Measurements from ENCODE around the gene GNA15. TPM values are rescaled to one million over a fixed set of nuclear protein-coding genes. Genes with fewer than 3 reads are reported as not detected.
A peak's percentile ranks its signal among the peaks of the same experiment; 100 is the strongest.

The GNA15 gene
- total RNA-seq, 1 donor, result 0.36 TPM

DNA sequence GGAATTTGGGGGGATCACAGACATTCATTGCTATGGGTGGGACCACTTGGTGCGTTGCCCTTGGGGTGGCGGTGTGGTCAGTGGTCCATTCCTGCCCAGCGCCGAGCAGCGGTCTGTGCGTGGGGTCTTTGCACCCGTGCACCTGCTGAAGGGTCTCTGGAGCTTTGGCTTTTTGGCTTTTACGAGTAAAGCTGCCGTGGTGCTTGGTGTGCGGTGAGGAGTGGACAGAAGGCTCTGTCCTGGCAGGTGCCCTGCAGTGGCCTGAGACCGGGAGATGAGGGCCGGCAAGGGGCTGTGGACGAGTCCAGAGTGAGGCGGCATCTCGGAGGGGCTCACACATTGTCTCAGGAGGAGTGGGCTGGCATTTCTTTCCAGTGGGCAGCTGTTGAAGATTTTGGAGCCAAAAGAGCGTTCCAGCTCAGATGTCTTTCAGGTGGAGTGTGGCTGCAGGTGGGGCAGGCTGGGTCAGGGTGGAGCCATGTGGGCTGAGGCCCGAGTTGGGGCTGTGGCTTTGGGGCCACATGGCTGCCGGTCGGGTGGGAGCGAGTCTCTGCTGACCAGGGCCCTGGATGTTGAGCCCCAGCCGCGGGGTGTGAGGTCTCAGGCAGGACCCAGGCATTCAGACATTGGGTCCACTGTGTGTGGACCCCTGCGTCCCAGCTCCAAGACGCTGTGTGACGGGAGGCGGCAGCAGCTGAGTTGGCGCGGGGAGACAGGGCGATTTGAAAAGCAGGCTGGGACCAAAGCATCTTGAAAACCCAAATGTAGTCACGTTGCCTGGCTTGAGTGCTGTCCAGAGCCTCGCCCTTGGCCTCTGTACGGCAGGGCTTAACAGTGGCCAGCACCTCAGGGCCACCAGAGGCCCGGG is 30.0 kb upstream of the GNA15 start:
- no peak overlapping the region for H3K4me2 ChIP-seq (ENCODE audit: insufficient read depth, low read length)
- no peaks in the 10 kb centered on the region for H3K9me3 ChIP-seq (ENCODE audit: low read depth, low read length)
- H3K79me2 ChIP-seq (ENCODE audit: insufficient read depth, low read length), result peaks cover 96% of the 10 kb centered on the region
- no peak overlapping the region for H3K27ac ChIP-seq (ENCODE audit: low read depth, low read length)
- H3K36me3 ChIP-seq (ENCODE audit: insufficient read depth, low read length), result no peaks in the 10 kb centered on the region
- H3K4me1 ChIP-seq (ENCODE audit: insufficient read depth, low read length), result peaks cover 6% of the 10 kb centered on the region
- H3K4me3 ChIP-seq (ENCODE audit: insufficient read depth, low read length), result no peak overlapping the region
- H2AFZ ChIP-seq (ENCODE audit: low read length), result no peak overlapping the region
- H3K27me3 ChIP-seq (ENCODE audit: insufficient read depth, low read length), result no peaks in the 10 kb centered on the region
- peak; percentile 2 for DNase-seq (ENCODE audit: insufficient read length, low spot score, missing footprints)
- TF ChIP-seq, protein P1, sequence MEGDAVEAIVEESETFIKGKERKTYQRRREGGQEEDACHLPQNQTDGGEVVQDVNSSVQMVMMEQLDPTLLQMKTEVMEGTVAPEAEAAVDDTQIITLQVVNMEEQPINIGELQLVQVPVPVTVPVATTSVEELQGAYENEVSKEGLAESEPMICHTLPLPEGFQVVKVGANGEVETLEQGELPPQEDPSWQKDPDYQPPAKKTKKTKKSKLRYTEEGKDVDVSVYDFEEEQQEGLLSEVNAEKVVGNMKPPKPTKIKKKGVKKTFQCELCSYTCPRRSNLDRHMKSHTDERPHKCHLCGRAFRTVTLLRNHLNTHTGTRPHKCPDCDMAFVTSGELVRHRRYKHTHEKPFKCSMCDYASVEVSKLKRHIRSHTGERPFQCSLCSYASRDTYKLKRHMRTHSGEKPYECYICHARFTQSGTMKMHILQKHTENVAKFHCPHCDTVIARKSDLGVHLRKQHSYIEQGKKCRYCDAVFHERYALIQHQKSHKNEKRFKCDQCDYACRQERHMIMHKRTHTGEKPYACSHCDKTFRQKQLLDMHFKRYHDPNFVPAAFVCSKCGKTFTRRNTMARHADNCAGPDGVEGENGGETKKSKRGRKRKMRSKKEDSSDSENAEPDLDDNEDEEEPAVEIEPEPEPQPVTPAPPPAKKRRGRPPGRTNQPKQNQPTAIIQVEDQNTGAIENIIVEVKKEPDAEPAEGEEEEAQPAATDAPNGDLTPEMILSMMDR (IDR thresholded peaks at IDR 0.05; ENCODE audit: extremely low read depth, low read depth, low read length), result no peak
- peaks cover 86% of the 10 kb centered on the region for H4K20me1 ChIP-seq (ENCODE audit: insufficient read depth, low read length)

DNA sequence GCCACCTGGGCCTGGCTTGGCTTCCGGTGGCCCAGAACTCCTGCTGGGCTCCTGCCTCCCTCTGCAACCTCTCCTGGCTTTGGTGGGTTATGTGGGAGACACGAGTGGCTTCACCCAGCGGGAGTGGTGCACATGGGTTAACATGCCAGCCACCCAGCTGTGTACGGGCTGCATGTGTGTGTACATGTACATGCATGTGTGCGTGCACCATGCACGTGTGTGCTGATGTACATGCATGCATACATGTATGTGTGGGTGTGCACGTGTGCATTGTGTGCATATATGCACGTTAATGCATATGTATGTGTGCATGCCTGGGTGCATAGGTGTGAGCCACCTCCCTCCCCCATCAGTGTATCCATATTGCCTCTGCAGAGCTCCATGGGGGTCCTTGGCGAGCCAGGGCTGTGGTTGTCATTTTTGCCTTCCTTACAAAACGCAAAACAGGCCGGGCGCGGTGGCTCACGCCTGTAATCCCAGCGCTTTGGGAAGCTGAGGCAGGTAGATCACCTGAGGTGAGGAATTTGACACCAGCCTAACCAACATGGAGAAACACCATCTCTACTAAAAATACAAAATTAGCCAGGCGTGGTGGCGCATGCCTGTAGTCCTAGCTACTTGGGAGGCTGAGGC is 29.2 kb upstream of the GNA15 start:
- H3K27me3 ChIP-seq (ENCODE audit: insufficient read depth, low read length), result no peaks in the 10 kb centered on the region
- H4K20me1 ChIP-seq (ENCODE audit: insufficient read depth, low read length), result peaks cover 83% of the 10 kb centered on the region
- no peak overlapping the region for H3K4me3 ChIP-seq (ENCODE audit: insufficient read depth, low read length)
- no peak overlapping the region for H3K27ac ChIP-seq (ENCODE audit: low read depth, low read length)
- no peak overlapping the region for H3K4me2 ChIP-seq (ENCODE audit: insufficient read depth, low read length)
- no peaks in the 10 kb centered on the region for H3K36me3 ChIP-seq (ENCODE audit: insufficient read depth, low read length)
- H3K9me3 ChIP-seq (ENCODE audit: low read depth, low read length), result no peaks in the 10 kb centered on the region
- TF ChIP-seq, protein P1 (IDR thresholded peaks at IDR 0.05; ENCODE audit: extremely low read depth, low read depth, low read length), result no peak
- peaks cover 6% of the 10 kb centered on the region for H3K4me1 ChIP-seq (ENCODE audit: insufficient read depth, low read length)
- no peak overlapping the region for H2AFZ ChIP-seq (ENCODE audit: low read length)
- peak; percentile 71 for DNase-seq (ENCODE audit: insufficient read length, low spot score, missing footprints)
- peaks cover 96% of the 10 kb centered on the region for H3K79me2 ChIP-seq (ENCODE audit: insufficient read depth, low read length)

DNA sequence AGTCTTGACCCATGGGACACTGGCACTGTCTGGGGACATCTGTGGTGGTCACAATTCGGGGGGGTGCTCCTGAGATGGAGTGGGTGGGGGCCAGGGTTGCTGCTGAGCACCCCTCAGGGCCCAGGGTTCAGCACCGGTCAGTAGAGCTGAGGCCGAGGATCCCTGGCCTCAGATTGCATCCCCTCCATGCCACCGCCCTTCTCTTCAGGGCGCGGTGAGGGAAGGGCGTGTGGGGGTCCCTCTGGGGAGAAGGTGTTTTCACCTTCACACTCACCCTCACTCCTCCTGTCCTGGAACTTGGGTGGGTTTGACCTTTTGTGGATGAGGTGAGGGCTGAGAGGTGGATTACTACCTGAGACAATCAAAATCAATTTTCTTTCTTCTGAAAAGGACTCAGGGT is 28.2 kb upstream of the GNA15 start:
- no peak overlapping the region for H3K4me3 ChIP-seq (ENCODE audit: insufficient read depth, low read length)
- H4K20me1 ChIP-seq (ENCODE audit: insufficient read depth, low read length), result peaks cover 74% of the 10 kb centered on the region
- H3K4me1 ChIP-seq (ENCODE audit: insufficient read depth, low read length), result peaks cover 6% of the 10 kb centered on the region
- no peak overlapping the region for H2AFZ ChIP-seq (ENCODE audit: low read length)
- H3K36me3 ChIP-seq (ENCODE audit: insufficient read depth, low read length), result no peaks in the 10 kb centered on the region
- H3K79me2 ChIP-seq (ENCODE audit: insufficient read depth, low read length), result peaks cover 96% of the 10 kb centered on the region
- H3K4me2 ChIP-seq (ENCODE audit: insufficient read depth, low read length), result no peak overlapping the region
- H3K27me3 ChIP-seq (ENCODE audit: insufficient read depth, low read length), result no peaks in the 10 kb centered on the region
- peak; percentile 63 for DNase-seq (ENCODE audit: insufficient read length, low spot score, missing footprints)
- TF ChIP-seq, protein P1 (IDR thresholded peaks at IDR 0.05; ENCODE audit: extremely low read depth, low read depth, low read length), result no peak
- H3K9me3 ChIP-seq (ENCODE audit: low read depth, low read length), result no peaks in the 10 kb centered on the region
- H3K27ac ChIP-seq (ENCODE audit: low read depth, low read length), result no peak overlapping the region

DNA sequence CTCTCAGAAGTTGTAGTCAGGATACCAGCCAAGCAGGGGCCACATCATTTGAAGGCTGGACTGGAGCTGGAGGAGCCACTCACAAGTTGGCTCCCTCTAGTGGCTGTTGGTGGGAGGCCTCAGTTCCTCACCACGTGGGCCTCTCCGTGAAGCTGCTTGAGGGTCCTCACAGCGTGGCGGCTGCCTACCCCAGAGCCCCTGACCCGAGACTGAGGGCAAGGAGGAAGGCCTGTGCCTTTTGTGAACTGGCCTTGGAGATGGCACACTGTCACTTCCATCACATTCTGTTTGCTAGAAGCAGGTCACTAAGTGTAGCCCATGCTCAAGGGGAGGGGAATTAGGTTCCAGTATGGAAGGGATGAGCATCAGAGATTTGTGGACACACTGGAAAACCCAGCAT is 27.1 kb upstream of the GNA15 start:
- Histone ChIP-seq H3K27ac (ENCODE audit: low read depth, low read length) (no peak overlapping the region), H3K4me1 (ENCODE audit: insufficient read depth, low read length) (peaks cover 2% of the 10 kb centered on the region), H4K20me1 (ENCODE audit: insufficient read depth, low read length) (peaks cover 68% of the 10 kb centered on the region), H3K27me3 (ENCODE audit: insufficient read depth, low read length) (no peaks in the 10 kb centered on the region), H2AFZ (ENCODE audit: low read length) (no peak overlapping the region), H3K79me2 (ENCODE audit: insufficient read depth, low read length) (peaks cover 98% of the 10 kb centered on the region), H3K9me3 (ENCODE audit: low read depth, low read length) (no peaks in the 10 kb centered on the region), H3K36me3 (ENCODE audit: insufficient read depth, low read length) (no peaks in the 10 kb centered on the region), H3K4me3 (ENCODE audit: insufficient read depth, low read length) (no peak overlapping the region), H3K4me2 (ENCODE audit: insufficient read depth, low read length) (no peak overlapping the region)
- DNase-seq (ENCODE audit: insufficient read length, low spot score, missing footprints), result peak; percentile 99
- TF ChIP-seq, protein P1 (IDR thresholded peaks at IDR 0.05; ENCODE audit: extremely low read depth, low read depth, low read length), result peak; percentile 91
